Tibial artery (tissue), 4 donors: ENCODE measurements around the gene ZNF444.

Experiments used
- DNase-seq, 2 donors: peaks; one replicate each; pipeline ENCODE4 v3.0.0-alpha.2; 2019
- H3K27ac ChIP-seq, 2 donors: fragments of 200-600 bp; sonication (generic) in 1 of 2; 1 replicate in 1 of 2; 2 replicates in 1 of 2; pipeline ENCODE4 v1.5.1; 2018 to 2019; ENCODE audit warnings: mild to moderate bottlenecking in 1 of 2
- H3K27me3 ChIP-seq, 2 donors: fragments of 200-600 bp; sonication (generic) in 1 of 2; one replicate each; pipeline versions ENCODE4 v1.5.1 to v1.6.0; 2016 to 2019
- H3K36me3 ChIP-seq, 3 donors: fragments of 200-600 bp; sonication (generic) in 2 of 3; one replicate each; pipeline ENCODE4 v1.5.1; 2016 to 2019; ENCODE audit warnings: mild to moderate bottlenecking in 2 of 3
- H3K4me1 ChIP-seq, 4 donors: fragments of 200-600 bp; sonication (generic) in 2 of 4; 1 replicate in 3 of 4; 2 replicates in 1 of 4; pipeline ENCODE4 v1.5.1; 2016 to 2019
- H3K4me3 ChIP-seq, 2 donors: fragments of 200-600 bp; sonication (generic) in 1 of 2; 1 replicate in 1 of 2; 2 replicates in 1 of 2; pipeline ENCODE4 v1.5.1; 2018 to 2019; ENCODE audit warnings: mild to moderate bottlenecking in 2 of 2
- H3K9me3 ChIP-seq, 3 donors: fragments of 200-600 bp; sonication (generic) in 1 of 3; one replicate each; pipeline ENCODE4 v1.5.1; 2016 to 2019
- intact Hi-C: fragments of 100-400 bp; cut with DNase I; formaldehyde crosslinking; loops from one replicate; pipeline ENCODE4 v1.15.0; 2023; ENCODE audit warnings: low total_unique reads
- TF ChIP-seq, protein P1 (sequence below), 2 experiments: fragments of 200-600 bp in 1 of 2; fragments of 450-650 bp in 1 of 2; IDR thresholded peaks; one replicate each; pipeline ENCODE4 v1.5.1; 2017 to 2019; ENCODE audit warnings: antibody characterized with exemption in 2 of 2, mild to moderate bottlenecking in 1 of 2, moderate library complexity in 1 of 2

The ZNF444 gene

DNA sequence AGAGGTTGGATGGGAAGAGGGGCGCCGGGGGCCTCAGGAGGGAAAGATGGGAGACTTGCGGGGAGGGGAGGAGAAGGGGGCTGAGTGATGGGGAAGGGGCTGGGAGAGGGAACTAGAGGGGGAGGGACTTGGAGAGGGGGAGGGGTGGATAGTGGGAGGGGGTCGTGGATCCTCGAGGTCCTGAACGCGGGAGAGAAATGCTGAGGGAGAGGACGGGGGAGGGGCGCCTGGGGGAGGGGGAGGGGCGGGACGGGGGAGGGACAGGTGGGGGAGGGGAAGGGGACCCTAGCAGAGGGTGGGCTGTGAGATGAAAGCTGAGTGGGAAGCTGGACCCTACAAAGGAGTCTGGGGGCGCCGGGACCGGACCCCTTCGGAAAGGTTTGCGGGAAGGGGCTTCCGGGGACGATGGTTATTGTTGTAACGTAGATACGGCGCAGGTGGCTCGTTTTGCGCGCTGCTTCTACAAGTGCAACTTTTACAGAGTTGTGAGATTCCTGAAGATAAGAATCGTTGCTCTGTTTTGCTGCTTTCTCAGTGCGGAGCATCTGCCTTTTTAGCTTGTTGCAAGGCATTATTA, 418 bp downstream of the ZNF444 start:
- Histone ChIP-seq H3K27me3 (no peaks in the 10 kb centered on the region), H3K4me3 (peak overlapping the region; percentile 60 to 70), H3K9me3 (no peaks in the 10 kb centered on the region), H3K27ac (peak overlapping the region; percentile 89 to 95), H3K4me1 (peaks cover 0 to 34% (median 18%) of the 10 kb centered on the region in 4 donors), H3K36me3 (peaks cover 0 to 11% (median 1%) of the 10 kb centered on the region in 3 donors)
- TF ChIP-seq, protein P1, sequence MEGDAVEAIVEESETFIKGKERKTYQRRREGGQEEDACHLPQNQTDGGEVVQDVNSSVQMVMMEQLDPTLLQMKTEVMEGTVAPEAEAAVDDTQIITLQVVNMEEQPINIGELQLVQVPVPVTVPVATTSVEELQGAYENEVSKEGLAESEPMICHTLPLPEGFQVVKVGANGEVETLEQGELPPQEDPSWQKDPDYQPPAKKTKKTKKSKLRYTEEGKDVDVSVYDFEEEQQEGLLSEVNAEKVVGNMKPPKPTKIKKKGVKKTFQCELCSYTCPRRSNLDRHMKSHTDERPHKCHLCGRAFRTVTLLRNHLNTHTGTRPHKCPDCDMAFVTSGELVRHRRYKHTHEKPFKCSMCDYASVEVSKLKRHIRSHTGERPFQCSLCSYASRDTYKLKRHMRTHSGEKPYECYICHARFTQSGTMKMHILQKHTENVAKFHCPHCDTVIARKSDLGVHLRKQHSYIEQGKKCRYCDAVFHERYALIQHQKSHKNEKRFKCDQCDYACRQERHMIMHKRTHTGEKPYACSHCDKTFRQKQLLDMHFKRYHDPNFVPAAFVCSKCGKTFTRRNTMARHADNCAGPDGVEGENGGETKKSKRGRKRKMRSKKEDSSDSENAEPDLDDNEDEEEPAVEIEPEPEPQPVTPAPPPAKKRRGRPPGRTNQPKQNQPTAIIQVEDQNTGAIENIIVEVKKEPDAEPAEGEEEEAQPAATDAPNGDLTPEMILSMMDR (IDR thresholded peaks at IDR 0.05) = no peak
- intact Hi-C loops = loop anchor here (2.0 kb wide), 1 partner anchor 21 kb away; the partner anchor contains the start of gene ZNF787
- no peak for DNase-seq

DNA sequence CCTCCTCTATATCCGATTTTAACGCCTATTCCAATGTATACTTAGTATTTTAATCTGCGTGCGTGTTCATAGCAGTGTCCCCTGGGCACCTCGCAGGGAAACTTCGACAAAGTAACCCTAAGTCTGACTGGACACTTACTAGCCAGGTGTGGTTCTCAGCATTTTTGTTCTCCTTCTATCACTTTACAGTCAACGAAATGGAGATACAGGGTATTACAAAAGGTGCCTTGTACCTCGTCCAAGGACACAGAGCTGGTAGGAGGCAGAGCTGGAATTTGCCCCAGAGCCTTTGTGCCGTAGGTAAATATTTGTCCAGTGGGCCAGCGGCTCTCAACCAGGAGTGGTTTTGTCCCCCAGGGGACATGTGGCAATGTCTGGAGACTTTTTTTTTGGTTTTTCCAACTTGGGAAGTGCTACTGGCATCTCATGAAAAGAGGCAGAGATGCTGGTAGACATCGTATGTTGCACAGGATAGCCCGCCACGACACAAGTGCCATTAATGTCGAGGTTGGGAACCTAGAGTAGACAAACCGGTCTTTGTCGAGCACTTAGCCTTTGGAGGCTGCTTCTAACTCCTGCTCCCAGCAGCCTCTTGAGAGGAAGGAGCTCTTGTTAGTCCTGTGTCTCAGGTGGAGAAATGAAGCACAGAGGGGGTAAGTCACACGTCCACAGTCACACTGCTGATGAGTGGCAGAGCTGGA, 1.1 kb downstream of the ZNF444 start:
- Histone ChIP-seq H3K27me3 (no peaks in the 10 kb centered on the region), H3K36me3 (peaks cover 3 to 19% (median 9%) of the 10 kb centered on the region in 3 donors), H3K9me3 (no peaks in the 10 kb centered on the region), H3K4me1 (peaks cover 0 to 34% (median 18%) of the 10 kb centered on the region in 4 donors), H3K4me3 (peak overlapping the region; percentile 60 to 70), H3K27ac (peak overlapping the region; percentile 89 to 95)
- TF ChIP-seq, protein P1 (IDR thresholded peaks at IDR 0.05) = no peak
- intact Hi-C loops = no loop called here
- DNase-seq = no peak

DNA sequence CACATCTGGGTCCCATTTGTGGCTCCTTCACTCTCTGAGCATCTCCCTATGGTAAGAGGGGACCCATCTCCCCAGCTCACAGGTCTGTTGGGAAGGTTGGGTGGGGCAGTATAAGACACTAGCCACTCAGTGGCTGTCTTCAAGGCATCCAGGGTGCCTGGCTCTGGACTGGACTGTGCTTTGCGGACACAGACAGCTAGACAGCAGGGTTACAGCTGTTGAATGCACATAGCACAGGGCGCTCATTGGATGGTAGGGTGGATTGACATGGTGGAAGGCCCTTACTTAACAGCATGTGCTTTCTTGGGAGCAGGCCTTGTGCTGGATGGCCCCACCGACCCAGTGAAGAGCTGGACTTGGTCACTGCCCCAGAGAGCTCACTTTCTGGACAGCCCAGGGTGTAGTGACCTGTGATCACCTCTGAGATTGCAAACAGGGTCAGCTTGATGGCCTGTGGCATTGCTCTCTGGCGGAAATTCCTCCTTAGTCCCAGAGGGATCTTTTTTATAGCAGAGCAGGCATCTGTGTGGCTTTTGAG, 1.9 kb downstream of the ZNF444 start:
- peaks cover 0 to 30% (median 18%) of the 10 kb centered on the region in 4 donors for H3K4me1 ChIP-seq
- H3K4me3 ChIP-seq = no peak overlapping the region
- no peaks in the 10 kb centered on the region for H3K9me3 ChIP-seq
- H3K27ac ChIP-seq = peak overlapping the region in 1 of 2 donors; percentile 89
- TF ChIP-seq, protein P1 (IDR thresholded peaks at IDR 0.05) = no peak
- peaks cover 11 to 26% (median 16%) of the 10 kb centered on the region in 3 donors for H3K36me3 ChIP-seq
- intact Hi-C loops = no loop called here
- DNase-seq = no peak
- H3K27me3 ChIP-seq = no peaks in the 10 kb centered on the region

DNA sequence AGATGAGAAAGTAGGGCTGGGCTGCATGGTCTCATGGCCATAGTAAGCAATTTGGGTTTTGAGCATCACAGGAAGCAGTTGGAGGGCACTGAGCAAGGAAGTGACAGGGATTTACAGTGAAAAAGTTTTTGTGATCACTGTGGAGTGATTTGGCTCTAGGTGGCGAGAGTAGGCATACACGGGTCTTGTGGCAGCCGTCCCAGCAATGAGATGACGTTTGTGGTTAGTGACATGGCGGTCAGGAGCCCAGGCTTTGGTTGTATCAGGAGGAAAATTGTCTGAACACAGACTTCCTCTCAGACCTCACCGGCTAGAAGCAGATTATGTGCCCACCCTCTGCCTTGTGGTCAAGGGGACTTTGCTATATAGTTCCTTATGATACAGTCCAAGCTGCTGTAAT, 3.3 kb downstream of the ZNF444 start:
- H3K4me3 ChIP-seq = no peak overlapping the region
- H3K27ac ChIP-seq = no peak overlapping the region
- no peaks in the 10 kb centered on the region for H3K27me3 ChIP-seq
- TF ChIP-seq, protein P1 (IDR thresholded peaks at IDR 0.05) = no peak
- no peaks in the 10 kb centered on the region for H3K9me3 ChIP-seq
- intact Hi-C loops = no loop called here
- no peak for DNase-seq
- peaks cover 0 to 30% (median 18%) of the 10 kb centered on the region in 4 donors for H3K4me1 ChIP-seq
- H3K36me3 ChIP-seq = peaks cover 16 to 39% (median 27%) of the 10 kb centered on the region in 3 donors

DNA sequence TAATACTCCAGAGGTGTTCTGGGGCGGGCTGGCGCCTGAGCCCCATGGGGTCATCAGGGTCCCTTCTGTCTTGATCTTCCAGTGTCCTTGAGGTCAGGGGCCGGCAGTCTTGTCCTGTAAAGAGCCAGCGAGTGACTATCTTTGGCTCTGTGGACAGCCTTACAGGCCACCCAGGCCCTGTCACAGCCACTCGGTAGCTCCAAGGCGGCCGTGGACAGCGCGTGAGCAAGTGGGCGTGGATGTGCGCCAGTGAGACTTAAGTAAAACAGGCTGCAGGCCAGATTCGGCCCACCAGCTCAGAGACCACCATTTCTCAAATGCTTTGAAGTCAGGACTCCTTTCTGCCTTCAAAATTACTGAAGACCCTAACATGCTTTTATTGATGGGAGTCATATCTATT, 3.7 kb downstream of the ZNF444 start:
- intact Hi-C loops = no loop called here
- TF ChIP-seq, protein P1 (IDR thresholded peaks at IDR 0.05) = no peak

More for the DNA sequence above, 3.7 kb downstream of the ZNF444 start:
- H3K36me3 ChIP-seq = peaks cover 16 to 43% (median 31%) of the 10 kb centered on the region in 3 donors
- peaks cover 0 to 29% (median 17%) of the 10 kb centered on the region in 4 donors for H3K4me1 ChIP-seq
- no peak overlapping the region for H3K4me3 ChIP-seq
- DNase-seq = no peak
- no peaks in the 10 kb centered on the region for H3K27me3 ChIP-seq
- H3K9me3 ChIP-seq = no peaks in the 10 kb centered on the region
- H3K27ac ChIP-seq = no peak overlapping the region
